Endothelial cell of umbilical vein (primary cell): Measurements from ENCODE around the gene EVX1. TPM values are rescaled to one million over a fixed set of nuclear protein-coding genes. Genes with fewer than 3 reads are reported as not detected.

ENCODE experiments used
- BruUV-seq: library from RNA; stranded (reverse); fragments of 400-500 nt; replicated peaks from 2 replicates; lab custom pipeline; 2021; lab: Mats Ljungman, UMichigan
- CTCF ChIA-PET: fragments of 300-600, 350-600 bp; sonication (Branson Sonifier 250); formaldehyde crosslinking; loops from one replicate; lab custom pipeline; 2021; ENCODE audit warnings: antibody characterized with exemption, inconsistent platforms; lab: Charles Lee
- POLR2A ChIA-PET: fragments of 300-600, 350-600 bp; sonication (Branson Sonifier 250); formaldehyde crosslinking; loops from one replicate; lab custom pipeline; 2021; ENCODE audit warnings: antibody characterized with exemption, inconsistent platforms; lab: Charles Lee
- DNase-seq: peaks from one replicate; pipeline ENCODE4 v3.0.0-alpha.2; 2011; ENCODE audit warnings: low read depth, low spot score
- FAIRE-seq: peaks from 2 replicates; lab custom pipeline; 2011; peaks lifted over from hg19 to GRCh38; lab: Jason Lieb, UNC
- H2AFZ ChIP-seq: 2 replicates; pipeline ENCODE4 v1.6.0; 2012; ENCODE audit warnings: low read depth, low read length, control low read depth, inconsistent platforms
- H3K27ac ChIP-seq: 2 replicates; pipeline ENCODE4 v1.5.1; 2011; ENCODE audit warnings: low read depth, mild to moderate bottlenecking, control low read depth, low read length, moderate library complexity; ENCODE audit not compliant: insufficient read depth
- H3K27me3 ChIP-seq, 2 experiments: 2 replicates each; pipeline versions ENCODE4 v1.6.0 to v1.6.1; 2011; ENCODE audit warnings: low read length in 2 of 2, mixed read lengths in 1 of 2; ENCODE audit not compliant: control insufficient read depth in 2 of 2, insufficient read depth in 2 of 2
- H3K36me3 ChIP-seq, 2 experiments: 2 replicates in 1 of 2; 3 replicates in 1 of 2; pipeline ENCODE4 v1.5.1; 2011; ENCODE audit warnings: low read length in 2 of 2, mild to moderate bottlenecking in 1 of 2, moderate library complexity in 1 of 2; ENCODE audit not compliant: control insufficient read depth in 2 of 2, insufficient read depth in 2 of 2; ENCODE audit errors: extremely low read depth in 1 of 2
- H3K4me1 ChIP-seq: 3 replicates; pipeline ENCODE4 v1.5.1; 2011; ENCODE audit warnings: mild to moderate bottlenecking, low read length; ENCODE audit not compliant: control insufficient read depth, insufficient read depth; ENCODE audit errors: extremely low read depth
- H3K4me2 ChIP-seq: 2 replicates; pipeline ENCODE4 v1.6.1; 2011; ENCODE audit warnings: low read length, control low read depth, mixed read lengths; ENCODE audit not compliant: insufficient read depth
- H3K4me3 ChIP-seq, 3 experiments: fragments of 200-600 bp in 1 of 3; sonication (generic), shearing (Covaris generic) in 1 of 3; replicated peaks in 1 of 3; 2 replicates each; pipeline ENCODE4 v1.5.1; 2011 to 2016; ENCODE audit warnings: control low read depth in 3 of 3, low read length in 3 of 3, mild to moderate bottlenecking in 2 of 3, inconsistent platforms in 1 of 3, low read depth in 1 of 3, moderate library complexity in 1 of 3; ENCODE audit not compliant: insufficient read depth in 1 of 3
- H3K79me2 ChIP-seq: 2 replicates; pipeline ENCODE4 v1.6.0; 2012; ENCODE audit warnings: low read length, inconsistent platforms; ENCODE audit not compliant: control insufficient read depth, insufficient read depth
- H3K9ac ChIP-seq: replicated peaks from 2 replicates; pipeline ENCODE3; 2011; ENCODE audit warnings: low read length, control low read depth; ENCODE audit not compliant: insufficient read depth; ENCODE audit errors: extremely low read depth
- H3K9me1 ChIP-seq: replicated peaks from 3 replicates; pipeline ENCODE4 v1.6.0; 2011; ENCODE audit warnings: mild to moderate bottlenecking, low read length; ENCODE audit not compliant: control insufficient read depth, insufficient read depth; ENCODE audit errors: extremely low read depth
- H3K9me3 ChIP-seq: replicated peaks from 2 replicates; pipeline ENCODE4 v1.5.1; 2012; ENCODE audit warnings: low read length, inconsistent platforms; ENCODE audit not compliant: control insufficient read depth, insufficient read depth
- H4K20me1 ChIP-seq: replicated peaks from 2 replicates; pipeline ENCODE3; 2011; ENCODE audit warnings: mild to moderate bottlenecking, low read length; ENCODE audit not compliant: control insufficient read depth, insufficient read depth; ENCODE audit errors: extremely low read depth
- CTCF ChIP-seq, 2 donors: IDR thresholded peaks; 1 replicate in 1 of 2; 2 replicates in 1 of 2; pipeline ENCODE4 v1.5.1; 2011; ENCODE audit warnings: low read length in 2 of 2, mild to moderate bottlenecking in 2 of 2, moderate library complexity in 2 of 2, control low read depth in 1 of 2, inconsistent platforms in 1 of 2, low read depth in 1 of 2; ENCODE audit not compliant: insufficient read depth in 1 of 2; ENCODE audit errors: extremely low read depth in 1 of 2
- EZH2 ChIP-seq: IDR thresholded peaks from 2 replicates; pipeline ENCODE4 v1.6.1; 2012; ENCODE audit warnings: borderline replicate concordance, low read depth, mild to moderate bottlenecking, moderate library complexity, low read length, inconsistent platforms; ENCODE audit not compliant: severe bottlenecking
- FOS ChIP-seq: IDR thresholded peaks from 2 replicates; pipeline ENCODE4 v1.6.1; 2011; ENCODE audit warnings: mild to moderate bottlenecking, low read length, moderate library complexity, borderline replicate concordance; ENCODE audit not compliant: insufficient read depth
- GATA2 ChIP-seq: IDR thresholded peaks from 2 replicates; pipeline ENCODE4 v1.7.0; 2011; ENCODE audit warnings: low read depth, mild to moderate bottlenecking, moderate library complexity, mixed read lengths, low read length; ENCODE audit not compliant: insufficient read length, insufficient read depth
- JUN ChIP-seq: IDR thresholded peaks from 2 replicates; pipeline ENCODE4 v1.6.1; 2011; ENCODE audit warnings: borderline replicate concordance, low read depth; ENCODE audit not compliant: insufficient read length, insufficient read depth
- MAX ChIP-seq: IDR thresholded peaks from 2 replicates; pipeline ENCODE4 v1.6.1; 2011; ENCODE audit not compliant: insufficient read depth, insufficient read length
- MYC ChIP-seq: IDR thresholded peaks from one replicate; pipeline ENCODE4 v1.6.1; 2011; ENCODE audit warnings: mild to moderate bottlenecking, low read depth, low read length
- POLR2A ChIP-seq: IDR thresholded peaks from 2 replicates; pipeline ENCODE4 v1.6.1; 2012; ENCODE audit warnings: low read depth, mild to moderate bottlenecking, control low read depth, low read length
- POLR2AphosphoS5 ChIP-seq: IDR thresholded peaks from 2 replicates; pipeline ENCODE4 v1.6.1; 2012; ENCODE audit warnings: low read depth, mild to moderate bottlenecking, control low read depth, low read length, moderate library complexity; ENCODE audit not compliant: insufficient read depth
- dilution Hi-C: fragments of 300-500 bp; cut with MboI; formaldehyde crosslinking; loops from one replicate; pipeline ENCODE4 v1.15.0; 2019; ENCODE audit warnings: low sequenced_read_pairs; ENCODE audit not compliant: extremely low pct_ligation_motif_present
- intact Hi-C: fragments of 100-400 bp; cut with micrococcal nuclease; formaldehyde crosslinking; loops from one replicate; pipeline ENCODE4 v1.10.0; 2022
- polyA plus RNA-seq, 4 experiments: library from polyadenylated mRNA; depleted of rRNA in 3 of 4; stranded (reverse) in 3 of 4; unstranded in 1 of 4; fragments of >200 nt; gene quantifications; 2 replicates each; pipeline versions ENCODE4 v1.2.1 to v1.2.3, GENCODE V29; 2011 to 2012; ENCODE audit warnings: missing spikeins in 1 of 4
- total RNA-seq: library from RNA; stranded (reverse); gene quantifications from 2 replicates; pipeline ENCODE4 v1.2.3, GENCODE V29; 2021

Gene EVX1
- total and polyA plus RNA-seq, 2 donors (not counting 3 experiments of a cell fraction or from before 2014, with no cell fraction given), result not detected

- Histone ChIP-seq H3K9ac (no peak overlapping the region), H4K20me1 (no peaks in the 10 kb centered on the region), H3K79me2 (no peaks in the 10 kb centered on the region), H3K4me1 (no peaks in the 10 kb centered on the region), H3K9me1 (no peaks in the 10 kb centered on the region), H3K36me3 (no peaks in the 10 kb centered on the region), H2AFZ (no peak overlapping the region), H3K27ac (no peak overlapping the region), H3K4me2 (no peak overlapping the region), H3K4me3 (no peak overlapping the region), H3K9me3 (no peaks in the 10 kb centered on the region), H3K27me3 (peaks cover 57 to 75% of the 10 kb centered on the region in 2 experiments)
- FAIRE-seq (no peak), DNase-seq (no peak)
- dilution Hi-C loops, result no loop called here
- TF ChIP-seq CTCF (IDR thresholded peaks at IDR 0.05; ENCODE audit: extremely low read depth in 1 of 2, insufficient read depth in 1 of 2, low read depth in 1 of 2, low read length in 2 of 2), result no peak
- TF ChIP-seq GATA2, result no peak
- TF ChIP-seq JUN, result no peak
- TF ChIP-seq POLR2A, result no peak
- TF ChIP-seq MYC, result no peak
- no peak for TF ChIP-seq POLR2AphosphoS5
- no peak for TF ChIP-seq FOS
- no peak for TF ChIP-seq MAX
- no peak for TF ChIP-seq EZH2
- POLR2A ChIA-PET, result no interaction called here
- CTCF ChIA-PET, result no interaction called here
- no TSS peak for BruUV-seq
- intact Hi-C loops, result no loop called here
These were observed 22.8 kb upstream of the EVX1 start for GRCh38 chr7:27219821-27220220.
